HG02798 (cell line): ENCODE results near the gene ITPRID2.
A peak's percentile ranks its signal among the peaks of the same experiment; 100 is the strongest.

Experiments
- ATAC-seq: cut with Tn5 transposase; IDR thresholded peaks from one replicate; pipeline ENCODE4 v1.9.1; 2021; ENCODE audit warnings: mild to moderate bottlenecking; ENCODE audit not compliant: unreplicated experiment, poor library complexity

Gene ITPRID2

DNA sequence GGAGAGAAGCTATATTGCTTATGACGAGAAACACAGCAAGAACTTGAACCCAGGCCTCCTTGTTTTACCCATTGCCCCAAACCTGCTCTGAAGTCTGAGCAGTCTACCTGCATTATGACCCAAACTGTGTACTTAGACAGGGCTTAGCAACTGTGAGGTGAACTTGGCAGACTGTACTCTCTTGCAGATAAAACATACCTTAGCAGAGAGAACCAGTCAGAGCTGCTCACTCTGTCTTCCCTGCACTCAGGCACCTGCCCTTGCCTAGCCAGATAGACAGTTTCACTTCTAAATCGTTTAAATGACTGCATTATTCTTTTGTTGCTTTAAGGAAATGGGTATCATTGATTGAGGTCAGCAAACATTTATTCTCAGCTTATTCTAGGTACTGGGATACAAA, 20.3 kb downstream of the ITPRID2 start:
- no peak for ATAC-seq

GRCh38 chr2:181915102-181915501, 23.6 kb downstream of the ITPRID2 start:
- ATAC-seq: no peak

DNA sequence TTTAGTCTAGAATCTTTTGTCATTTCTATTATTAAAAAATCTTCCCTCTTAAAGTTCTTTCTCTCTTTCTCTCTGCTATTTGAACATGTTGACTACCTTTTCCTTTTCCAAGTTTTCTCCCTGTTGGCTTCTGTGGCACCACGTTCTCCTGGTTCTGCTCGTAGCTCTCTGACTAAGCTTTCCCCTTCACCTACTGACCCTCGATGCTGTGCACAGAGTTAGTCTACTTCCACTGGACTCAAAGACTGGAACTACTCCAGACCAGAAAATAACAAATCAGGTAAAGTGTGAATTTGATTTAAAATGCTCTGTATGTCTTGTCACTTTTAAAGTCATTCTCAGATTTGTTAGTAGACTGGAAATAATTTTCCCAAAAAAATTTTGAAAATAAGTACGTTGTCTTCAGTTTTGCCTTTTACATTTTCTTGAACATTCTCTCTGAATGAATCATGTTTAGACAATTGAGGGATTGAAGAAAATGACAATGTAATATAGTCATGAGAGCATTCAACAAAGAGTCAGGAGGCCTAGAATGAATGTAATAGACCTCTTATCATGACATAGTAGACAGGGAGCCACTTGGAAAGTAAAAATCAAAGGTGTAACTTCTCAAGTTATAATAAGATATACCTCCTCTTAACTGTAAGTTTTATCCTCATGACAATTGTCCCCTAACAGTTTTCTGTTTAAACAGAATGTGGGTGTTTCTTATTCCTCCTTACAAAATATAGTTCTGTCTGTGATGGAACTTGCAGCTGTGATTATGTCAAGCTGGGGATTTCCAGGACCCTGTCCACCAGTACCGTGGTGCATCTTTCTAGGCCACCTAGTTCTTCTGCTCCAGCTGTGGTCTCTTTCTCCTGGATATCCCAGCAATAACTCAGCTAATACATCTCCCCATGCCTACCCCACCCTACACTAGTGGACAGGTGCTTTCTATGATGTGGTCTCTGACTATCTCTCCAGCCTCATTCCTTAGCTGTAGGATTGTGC, 25.5 kb downstream of the ITPRID2 start:
- ATAC-seq: no peak

DNA sequence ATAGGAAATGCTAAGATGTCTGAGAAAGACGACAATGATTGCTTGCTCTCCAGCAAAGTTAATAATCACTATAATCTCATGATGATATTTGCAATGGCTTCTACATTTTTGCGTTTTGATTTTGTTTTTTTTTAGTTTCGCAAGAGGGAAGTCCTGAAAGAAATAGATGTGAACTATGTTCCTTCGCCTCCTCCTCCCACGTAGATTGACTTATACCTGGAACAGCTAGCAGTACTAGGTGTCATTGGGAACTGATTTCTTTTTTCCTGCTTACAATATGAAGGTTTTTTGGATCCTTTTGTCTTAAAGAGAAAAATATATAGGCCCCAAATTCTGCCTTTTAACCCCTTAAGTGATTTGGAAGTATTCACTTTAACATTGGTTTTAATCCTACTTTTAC, 26.7 kb downstream of the ITPRID2 start:
- no peak for ATAC-seq

GRCh38 chr2:181923121-181923520, 31.6 kb downstream of the ITPRID2 start:
- no peak for ATAC-seq

DNA sequence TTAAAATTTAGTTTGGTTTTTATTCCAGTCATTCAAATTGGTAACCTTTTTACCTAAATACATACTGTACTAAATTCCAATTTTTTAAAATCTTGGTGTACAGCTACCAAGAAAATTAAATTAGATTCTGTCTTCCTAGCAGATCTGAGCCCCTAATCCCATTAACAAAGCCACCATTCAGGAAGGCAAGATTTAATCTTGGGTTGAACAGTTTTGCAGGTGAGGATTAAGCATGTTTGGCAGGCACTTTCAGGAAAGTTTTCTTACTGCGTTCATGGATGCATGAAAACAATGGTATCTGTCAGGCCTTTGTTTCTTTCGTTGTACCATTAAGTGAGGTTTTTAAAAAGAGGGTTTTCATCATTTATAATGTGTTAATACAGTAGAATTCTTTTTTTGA, 32.8 kb downstream of the ITPRID2 start:
- no peak for ATAC-seq

DNA sequence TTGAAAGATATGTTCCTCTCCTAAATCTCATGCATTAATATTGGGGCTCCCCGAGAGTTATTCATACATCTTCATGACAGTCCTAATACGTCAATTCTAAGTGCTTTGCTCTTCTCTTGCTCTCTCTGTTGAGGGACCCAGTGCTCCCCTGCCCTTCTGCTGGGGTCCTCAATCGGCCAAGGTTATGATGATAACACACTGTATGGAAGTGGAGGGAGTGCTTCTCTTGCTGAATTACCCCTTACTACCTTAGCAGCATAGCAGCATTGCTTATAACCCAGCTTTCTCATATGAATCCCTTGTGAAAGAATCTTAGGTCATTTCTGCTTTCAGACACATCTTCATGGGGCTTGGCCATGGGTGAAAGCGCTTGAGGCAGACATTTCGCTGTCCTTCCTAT, 43.2 kb downstream of the ITPRID2 start:
- ATAC-seq: no peak

GRCh38 chr2:181937473-181937872, 45.9 kb downstream of the ITPRID2 start:
- ATAC-seq: no peak

DNA sequence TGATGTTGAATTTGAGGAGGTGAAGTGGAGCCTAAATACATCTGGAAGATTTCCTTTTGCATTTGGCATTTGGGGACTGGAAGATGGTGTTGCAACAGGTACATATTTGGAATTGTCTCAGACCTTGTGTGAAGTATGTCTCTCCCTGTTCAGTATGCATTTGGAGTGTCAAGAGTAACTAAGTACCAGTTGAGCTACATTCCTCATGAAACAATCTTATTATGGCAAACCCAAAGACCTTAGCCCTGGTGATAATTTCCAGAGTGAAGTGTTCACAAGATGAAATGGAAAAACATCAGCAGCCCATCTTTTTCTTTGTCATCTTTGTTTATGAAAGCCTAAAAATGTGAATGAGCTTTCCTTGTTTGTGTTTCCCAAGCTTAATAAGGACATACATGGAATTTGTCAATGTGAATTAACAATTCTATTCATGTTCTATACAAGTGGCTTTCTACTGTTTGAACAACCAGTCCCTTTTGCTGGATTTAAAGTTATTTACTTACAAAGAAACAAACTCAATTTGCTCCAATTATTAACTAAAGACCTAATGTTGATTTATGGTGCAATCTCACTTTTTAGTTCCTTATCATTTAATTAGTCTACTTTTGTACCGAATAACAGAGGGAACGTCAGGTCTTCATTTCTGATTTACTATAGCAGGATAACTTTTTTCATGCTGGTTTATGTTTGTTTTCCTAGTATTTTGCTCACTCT, 52.0 kb downstream of the ITPRID2 start:
- no peak for ATAC-seq

DNA sequence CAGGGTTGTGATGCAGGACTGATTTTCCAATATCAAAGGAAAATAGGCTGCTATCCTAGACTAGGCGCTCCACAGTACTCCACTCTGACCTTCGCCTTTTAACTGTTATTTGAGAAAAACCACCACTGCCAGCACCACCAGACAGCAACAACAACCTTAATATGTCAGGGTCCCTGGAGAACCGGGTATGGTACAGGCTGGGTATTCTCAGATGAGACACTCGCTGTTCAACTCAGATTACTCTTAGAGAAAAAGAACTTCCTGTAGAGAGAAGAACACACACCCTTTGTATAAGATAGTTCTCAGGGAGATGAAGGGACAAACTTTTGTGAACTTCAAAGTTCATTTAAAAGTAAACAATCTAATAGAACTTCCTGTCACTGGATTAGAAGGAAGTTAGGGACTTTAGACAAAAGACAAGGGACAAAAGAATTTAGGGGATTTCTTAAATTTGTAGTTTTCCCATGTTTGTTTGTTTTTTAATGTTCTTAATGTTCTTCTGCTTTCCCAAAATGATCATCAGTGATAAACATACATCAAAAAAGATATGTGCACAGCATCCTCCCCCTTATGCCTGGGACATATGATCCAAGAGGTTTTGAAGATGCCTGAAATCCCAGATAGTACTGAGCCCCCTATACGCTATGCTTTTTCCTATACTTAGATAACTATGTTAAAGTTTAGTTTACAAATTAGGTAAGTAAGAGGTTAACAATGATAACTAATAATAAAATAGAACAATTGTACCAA, 52.8 kb downstream of the ITPRID2 start:
- no peak for ATAC-seq

DNA sequence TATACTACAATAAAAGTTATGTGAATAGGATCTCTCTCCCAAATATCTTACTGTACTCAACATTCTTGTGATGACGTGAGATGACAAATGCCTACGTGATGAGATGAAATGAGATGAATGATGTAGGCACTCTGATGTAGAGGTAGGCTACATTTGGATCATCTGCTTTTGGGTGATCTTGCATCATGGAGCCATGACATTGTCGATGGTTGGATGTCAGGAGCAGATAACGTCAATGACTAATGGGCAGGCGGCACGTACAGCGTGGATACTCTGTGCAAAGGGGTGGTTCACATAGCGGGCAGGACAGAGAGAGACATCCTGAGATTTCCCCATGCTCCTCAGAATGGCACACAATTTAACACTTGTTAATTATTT, 53.4 kb downstream of the ITPRID2 start:
- ATAC-seq: no peak

- ATAC-seq: no peak
Observed at GRCh38 chr2:181946444-181947127, 55.1 kb downstream of the ITPRID2 start.

DNA sequence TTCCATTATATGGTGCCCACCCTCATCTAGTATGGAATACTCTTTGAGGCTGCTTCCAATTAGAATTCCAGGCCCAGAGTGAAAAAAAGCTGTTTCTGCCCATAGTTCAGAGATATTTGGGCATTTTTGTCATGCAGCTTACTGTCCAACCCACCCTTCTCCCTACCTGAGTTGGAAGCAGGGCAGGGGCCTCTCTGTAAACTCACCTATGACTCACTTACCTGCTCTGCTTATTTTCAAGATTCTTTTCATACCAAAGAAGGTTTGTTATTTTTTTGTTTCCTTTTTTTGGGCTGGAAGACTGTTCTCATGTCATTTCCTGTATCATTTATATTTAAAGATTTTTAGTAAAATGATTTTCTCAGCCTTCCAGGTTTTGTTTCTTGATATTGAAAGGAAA, 55.7 kb downstream of the ITPRID2 start:
- ATAC-seq: no peak

- no peak for ATAC-seq
Observed at GRCh38 chr2:181948227-181948626, 56.7 kb downstream of the ITPRID2 start.

DNA sequence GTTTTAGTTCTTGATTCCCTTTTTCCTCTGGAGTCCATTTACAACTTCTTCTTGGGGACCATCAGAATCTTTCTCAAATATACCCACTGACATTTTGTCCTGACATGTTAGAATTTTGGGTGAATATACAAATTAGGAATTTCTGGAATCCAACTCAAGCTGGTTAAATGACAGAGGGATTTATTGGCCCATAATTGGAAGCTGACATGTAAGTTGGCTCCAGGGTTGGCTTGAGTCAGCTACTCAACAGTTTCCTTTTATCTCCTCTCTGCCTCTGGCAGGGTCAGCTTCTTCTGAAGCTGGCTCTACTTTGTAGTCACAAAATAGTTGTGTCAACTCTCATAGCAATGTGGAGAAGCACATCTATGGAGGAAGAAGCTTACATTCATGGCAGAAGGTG, 57.5 kb downstream of the ITPRID2 start:
- no peak for ATAC-seq

- ATAC-seq: no peak
Observed at GRCh38 chr2:181952404-181953226, 61.1 kb downstream of the ITPRID2 start.

- ATAC-seq: peak; percentile 83
Observed at GRCh38 chr2:181953881-181954537, 62.5 kb downstream of the ITPRID2 start.

- ATAC-seq: peak; percentile 5
Observed at GRCh38 chr2:181954538-181954883, 63.0 kb downstream of the ITPRID2 start.

- ATAC-seq: no peak
Observed at GRCh38 chr2:181955010-181955409, 63.5 kb downstream of the ITPRID2 start.
